Measurements from ENCODE around the gene EXOC3L2.
"Not testable (repeated sequence)": the region's sequence is repeated elsewhere in the genome, so short reads cannot be mapped to it uniquely, and the experiment has no call there.

The EXOC3L2 gene

GRCh38 chr19:45255611-45256157, 10.5 kb upstream of the EXOC3L2 start:
- no peak for DNase-seq (ENCODE audit: low read depth)

DNA sequence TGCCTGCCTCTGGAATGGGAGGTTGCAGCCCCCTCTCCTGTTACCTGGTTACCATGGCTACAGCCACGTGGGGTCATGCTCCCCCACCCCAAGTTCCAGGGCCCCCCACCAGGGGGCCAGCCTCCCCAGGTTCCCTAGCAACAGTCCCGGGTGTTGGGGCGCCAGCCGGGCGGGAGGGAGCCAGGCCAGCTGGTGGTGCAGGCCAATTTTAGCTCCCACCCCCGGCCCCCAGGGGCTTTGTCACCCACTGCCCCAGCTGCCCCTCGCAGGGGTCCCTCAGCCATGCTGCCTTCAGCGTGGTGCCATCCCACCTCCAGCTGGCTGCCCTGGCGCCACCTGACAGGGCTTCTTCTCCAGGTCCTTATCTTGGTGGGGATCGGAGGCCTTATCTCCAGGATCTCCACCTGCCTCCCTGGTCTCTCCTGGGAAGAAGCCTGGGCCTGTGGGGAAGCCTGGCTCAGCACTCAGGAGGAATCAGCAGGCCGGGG, 8.9 kb upstream of the EXOC3L2 start:
- no peak for DNase-seq (ENCODE audit: low read depth)

DNA sequence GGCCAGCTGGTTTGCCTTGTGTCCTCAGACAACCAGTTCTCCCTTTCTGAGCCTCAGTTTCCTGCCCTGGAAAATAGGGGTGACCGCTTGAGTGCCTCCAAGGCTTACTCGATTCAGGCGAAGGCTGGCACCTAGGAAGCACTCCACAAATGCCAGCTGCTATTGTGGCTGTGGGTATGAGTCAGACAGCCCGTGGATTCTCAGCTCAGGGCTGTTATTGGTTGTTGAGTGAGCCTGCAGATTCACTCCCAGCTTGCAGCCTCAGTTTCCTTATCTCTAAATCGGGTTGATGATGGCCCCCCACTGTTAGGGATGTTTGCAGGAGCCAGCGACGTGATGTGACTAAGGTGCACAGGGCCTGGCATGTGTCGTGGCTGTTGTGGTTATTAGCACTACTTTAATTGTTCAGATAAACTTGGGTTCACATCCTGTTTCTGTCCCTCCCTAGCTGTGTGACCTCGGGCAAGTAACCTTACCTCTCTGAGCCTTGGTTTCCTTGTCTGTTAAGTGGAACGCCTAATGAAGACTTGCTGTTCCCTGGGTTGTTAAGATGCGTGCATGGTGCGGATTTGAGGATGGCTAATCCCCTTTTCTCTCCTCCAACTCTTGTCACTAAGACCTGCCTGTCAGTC, 8.3 kb upstream of the EXOC3L2 start:
- DNase-seq (ENCODE audit: low read depth) = no peak

GRCh38 chr19:45251452-45252354, 6.5 kb upstream of the EXOC3L2 start:
- DNase-seq (ENCODE audit: low read depth) = no peak

GRCh38 chr19:45250832-45251451, 5.7 kb upstream of the EXOC3L2 start, which contains the start of gene MARK4:
Gene MARK4 (plus strand): TSS chr19:45251271. CDS start chr19:45251589, 318 bp downstream.
- peak; percentile 46 for DNase-seq (ENCODE audit: low read depth)

DNA sequence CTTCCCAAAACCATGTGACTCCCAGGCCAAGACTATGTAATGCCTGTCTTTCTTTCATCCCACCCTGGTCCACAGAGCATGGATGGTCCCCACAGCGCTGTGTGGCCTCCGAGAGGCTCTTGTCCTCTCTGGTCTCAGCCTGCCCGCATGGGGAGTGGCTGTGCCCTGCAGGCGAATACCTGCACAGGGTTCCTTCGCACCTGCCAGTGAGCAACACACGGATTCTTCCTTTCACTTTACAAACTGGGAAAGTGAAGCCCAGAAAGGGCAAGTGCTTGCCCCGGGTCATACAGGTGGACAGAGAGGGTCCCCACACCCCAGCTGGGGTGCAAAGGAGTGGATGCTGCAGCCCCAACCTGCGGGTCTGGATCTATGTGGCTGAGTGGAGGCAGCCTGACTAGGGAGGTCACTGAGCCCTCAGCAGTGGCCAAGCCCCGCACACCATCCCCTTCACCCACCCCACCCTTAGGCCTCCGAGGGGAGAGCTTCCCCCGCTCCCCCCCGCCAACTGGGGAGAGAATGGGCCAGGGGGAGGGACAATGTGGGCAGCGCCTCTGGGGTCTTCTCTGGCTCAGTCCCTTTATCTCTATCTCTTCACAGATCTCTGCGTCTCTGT, 5.1 kb upstream of the EXOC3L2 start:
- DNase-seq (ENCODE audit: low read depth) = no peak

- no peak for DNase-seq (ENCODE audit: low read depth)
These were observed 4.2 kb upstream of the EXOC3L2 start for GRCh38 chr19:45249261-45250033.

DNA sequence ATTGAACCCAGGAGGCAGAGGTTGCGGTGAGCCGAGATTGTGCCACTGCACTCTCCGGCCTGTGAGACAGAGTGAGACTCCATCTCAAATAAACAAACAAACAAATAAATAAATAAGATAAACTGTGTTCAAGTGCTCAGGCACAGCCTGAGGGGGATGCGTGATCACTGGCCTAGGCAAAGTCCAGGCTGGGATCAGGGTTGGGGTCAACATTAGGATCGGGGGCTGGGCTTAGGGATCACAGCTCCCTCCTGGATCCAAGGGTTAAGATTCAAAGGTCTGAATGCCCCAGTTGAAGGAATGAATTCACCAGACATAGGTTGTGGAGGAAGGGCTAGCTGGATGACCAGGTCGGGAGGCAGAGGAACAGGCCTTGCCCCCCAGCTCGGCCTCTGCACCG, 1.9 kb upstream of the EXOC3L2 start:
- no peak for DNase-seq (ENCODE audit: low read depth)

GRCh38 chr19:45245826-45246225, 619 bp upstream of the EXOC3L2 start:
- DNase-seq (ENCODE audit: low read depth) = no peak

GRCh38 chr19:45244133-45244794, 943 bp downstream of the EXOC3L2 start:
- DNase-seq (ENCODE audit: low read depth) = no peak

GRCh38 chr19:45243144-45243732, 2.0 kb downstream of the EXOC3L2 start:
- no peak for DNase-seq (ENCODE audit: low read depth)

GRCh38 chr19:45238556-45238955, 6.7 kb downstream of the EXOC3L2 start:
- no peak for DNase-seq (ENCODE audit: low read depth)

- DNase-seq (ENCODE audit: low read depth) = no peak
These were observed 9.7 kb downstream of the EXOC3L2 start for GRCh38 chr19:45235485-45235884.

- DNase-seq (ENCODE audit: low read depth) = no peak
These were observed 10.9 kb downstream of the EXOC3L2 start for GRCh38 chr19:45234089-45234869.

GRCh38 chr19:45231891-45232290, 13.3 kb downstream of the EXOC3L2 start:
- no peak for DNase-seq (ENCODE audit: low read depth)

DNA sequence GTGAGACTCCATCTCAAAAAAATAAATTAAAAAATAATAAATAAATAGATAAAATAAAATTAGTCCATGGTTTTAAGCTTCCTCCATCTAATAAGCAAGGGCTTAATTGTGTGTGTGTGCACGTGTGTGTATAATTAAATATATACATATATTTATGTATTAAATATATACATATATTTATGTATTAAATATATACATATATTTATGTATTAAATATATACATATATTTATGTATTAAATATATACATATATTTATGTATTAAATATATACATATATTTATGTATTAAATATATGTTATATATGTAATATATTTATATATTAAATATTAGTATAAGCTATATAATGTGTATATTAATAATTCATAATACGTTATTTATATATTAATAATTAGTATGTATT, 16.2 kb downstream of the EXOC3L2 start:
- DNase-seq (ENCODE audit: low read depth) = not testable (repeated sequence)

GRCh38 chr19:45224645-45225044, 20.6 kb downstream of the EXOC3L2 start:
- DNase-seq (ENCODE audit: low read depth) = no peak

- DNase-seq (ENCODE audit: low read depth) = no peak
These were observed 21.3 kb downstream of the EXOC3L2 start for GRCh38 chr19:45223879-45224278.

- no peak for DNase-seq (ENCODE audit: low read depth)
These were observed 22.5 kb downstream of the EXOC3L2 start for GRCh38 chr19:45222724-45223123.

Data from activated T-cell treated with anti-CD3 and anti-CD28 coated beads for 1 hour (primary cell).